ENCODE data around the gene PRDX3.
"Not testable (repeated sequence)": the region's sequence is repeated elsewhere in the genome, so short reads cannot be mapped to it uniquely, and the experiment has no call there.

Gene PRDX3

DNA sequence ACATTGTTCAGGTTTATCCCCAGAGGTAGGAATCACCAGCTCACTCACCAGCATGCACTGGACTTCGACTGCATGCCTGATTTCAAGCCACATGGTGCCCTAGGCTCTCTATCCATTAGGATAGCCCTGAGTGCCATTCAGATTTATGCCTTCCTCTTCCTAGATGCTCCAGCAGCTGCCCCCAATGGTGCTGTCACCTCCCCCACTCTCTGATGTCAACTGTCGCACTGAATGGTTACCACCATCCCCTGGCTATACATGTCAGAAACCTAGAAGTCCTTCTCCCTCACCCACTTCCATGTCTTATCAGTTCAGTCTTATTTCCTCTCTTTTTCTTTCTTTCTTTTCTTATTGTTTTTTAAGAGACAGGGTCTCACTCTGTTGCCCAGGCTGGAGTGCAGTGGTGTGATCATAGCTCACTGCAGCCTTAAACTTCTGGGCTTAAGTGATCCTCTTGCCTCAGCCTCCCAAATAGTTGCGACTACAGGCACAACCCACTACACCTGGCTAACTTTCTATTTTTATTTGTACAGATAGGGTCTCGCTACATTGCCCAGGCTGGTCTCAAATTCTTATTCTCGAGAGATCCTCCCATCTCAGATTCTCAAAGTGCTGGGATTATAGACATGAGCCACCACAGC, 16.0 kb downstream of the PRDX3 start:
- no peak for DNase-seq

DNA sequence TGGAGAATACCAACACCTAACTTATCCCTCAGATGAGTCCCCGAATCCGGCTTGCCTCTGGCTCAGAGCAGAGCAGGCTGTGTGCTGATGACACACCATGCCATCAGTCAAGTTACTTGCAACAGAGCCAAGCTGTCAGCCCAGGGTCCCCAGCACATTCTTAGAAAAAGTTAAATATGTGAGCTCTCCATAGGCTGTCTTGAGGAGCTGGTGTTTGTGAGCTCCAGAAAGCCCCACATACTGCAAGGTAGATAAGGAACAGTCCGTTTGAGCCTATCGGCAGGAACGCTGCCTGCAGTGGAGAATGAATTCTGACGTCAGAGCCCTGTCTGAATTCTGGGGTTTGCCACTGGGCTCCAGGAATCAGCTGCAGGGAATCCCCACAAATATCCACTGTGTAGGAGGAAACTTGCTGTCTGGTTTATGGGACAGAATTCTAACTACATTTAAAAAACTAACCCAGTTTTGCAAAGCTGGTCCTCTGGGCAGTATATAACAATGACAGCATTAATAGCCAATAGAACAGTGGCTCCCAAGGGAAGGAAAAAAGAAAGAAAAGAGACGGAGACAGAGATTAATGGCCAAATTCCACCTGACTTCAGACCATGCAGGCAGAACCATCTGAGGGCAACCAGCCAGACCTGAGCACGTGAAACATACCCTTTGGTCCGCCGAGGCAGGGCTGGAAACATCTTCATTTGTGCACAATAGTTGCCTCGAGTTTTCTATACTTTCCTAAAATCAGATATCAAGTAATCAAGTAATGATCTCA, 16.7 kb downstream of the PRDX3 start:
- no peak for DNase-seq

GRCh38 chr10:119159332-119159731, 19.3 kb downstream of the PRDX3 start:
- DNase-seq = no peak

DNA sequence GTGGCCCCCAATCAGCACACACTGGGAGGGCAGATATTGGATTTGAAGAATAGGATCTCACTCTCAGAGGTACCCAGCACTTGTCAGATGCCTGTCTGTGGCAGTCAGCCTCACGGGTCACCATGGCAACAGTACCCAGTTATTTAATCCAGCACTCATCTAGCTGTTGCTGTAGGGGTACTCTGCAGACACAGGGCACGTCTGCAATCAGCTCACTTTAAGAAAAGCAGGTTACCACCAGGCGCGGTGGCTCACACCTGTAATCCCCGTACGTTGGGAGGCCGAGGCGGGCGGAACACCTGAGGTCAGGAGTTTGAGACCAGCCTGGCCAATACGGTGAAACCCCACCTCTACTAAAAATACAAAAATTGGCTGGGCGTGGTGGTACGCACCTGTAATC, 25.0 kb downstream of the PRDX3 start:
- DNase-seq = no peak

- no peak for DNase-seq
Measured at GRCh38 chr10:119153041-119153440, 25.6 kb downstream of the PRDX3 start.

- DNase-seq = not testable (repeated sequence)
Measured at GRCh38 chr10:119151601-119152000, 27.0 kb downstream of the PRDX3 start.

- no peak for DNase-seq
Measured at GRCh38 chr10:119149729-119150128, 28.9 kb downstream of the PRDX3 start.

GRCh38 chr10:119149157-119149556, 29.5 kb downstream of the PRDX3 start:
- DNase-seq = no peak

DNA sequence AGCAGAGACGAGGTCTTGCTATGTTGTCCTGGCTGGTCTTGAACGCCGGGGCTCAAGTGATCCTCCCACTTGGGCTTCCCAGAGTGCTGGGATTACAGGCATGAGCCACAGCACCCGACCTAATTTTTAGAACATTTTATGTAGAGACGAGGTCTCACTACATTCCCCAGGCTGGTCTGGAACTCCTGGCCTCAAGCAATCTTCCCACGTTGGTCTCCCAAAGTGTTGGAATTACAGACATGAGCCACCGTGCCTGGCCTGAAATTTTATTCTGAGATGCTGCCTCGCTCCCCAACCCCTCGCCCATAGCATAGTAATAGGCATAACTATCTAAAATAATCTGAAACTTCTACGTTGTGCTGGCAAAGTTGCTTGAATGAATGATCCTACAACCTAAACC, 35.0 kb downstream of the PRDX3 start:
- DNase-seq = no peak

DNA sequence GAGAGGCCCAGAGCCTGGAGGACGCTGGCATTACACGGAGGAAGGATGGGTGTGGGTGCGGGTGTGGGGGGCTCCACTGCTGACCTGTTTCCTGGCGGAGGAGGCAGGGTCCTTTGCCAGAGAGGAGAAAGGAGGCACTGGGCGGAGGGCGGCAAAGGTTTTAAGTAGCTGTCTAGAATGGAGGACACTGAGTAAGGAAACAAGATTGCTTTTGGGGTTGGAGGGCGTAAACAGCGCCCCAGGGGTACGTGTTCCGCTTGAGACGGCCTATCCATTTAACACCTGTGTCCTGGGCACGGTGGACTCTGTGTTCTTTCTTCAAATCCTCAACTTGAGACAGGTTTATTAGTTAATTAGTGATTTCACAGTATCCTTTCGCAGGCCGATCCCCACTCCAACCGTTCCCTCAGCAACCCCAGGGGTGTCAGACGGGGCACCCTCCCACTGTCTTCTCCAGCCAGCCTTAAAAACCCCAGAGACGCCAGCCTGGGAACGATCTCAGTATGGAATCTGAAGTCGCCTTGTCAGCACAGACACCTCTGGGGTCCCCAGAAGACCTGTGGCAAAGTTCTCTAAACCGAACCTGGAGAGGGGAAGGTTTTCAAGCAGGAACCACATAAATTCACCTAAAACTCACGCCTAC, 37.9 kb downstream of the PRDX3 start:
- no peak for DNase-seq

DNA sequence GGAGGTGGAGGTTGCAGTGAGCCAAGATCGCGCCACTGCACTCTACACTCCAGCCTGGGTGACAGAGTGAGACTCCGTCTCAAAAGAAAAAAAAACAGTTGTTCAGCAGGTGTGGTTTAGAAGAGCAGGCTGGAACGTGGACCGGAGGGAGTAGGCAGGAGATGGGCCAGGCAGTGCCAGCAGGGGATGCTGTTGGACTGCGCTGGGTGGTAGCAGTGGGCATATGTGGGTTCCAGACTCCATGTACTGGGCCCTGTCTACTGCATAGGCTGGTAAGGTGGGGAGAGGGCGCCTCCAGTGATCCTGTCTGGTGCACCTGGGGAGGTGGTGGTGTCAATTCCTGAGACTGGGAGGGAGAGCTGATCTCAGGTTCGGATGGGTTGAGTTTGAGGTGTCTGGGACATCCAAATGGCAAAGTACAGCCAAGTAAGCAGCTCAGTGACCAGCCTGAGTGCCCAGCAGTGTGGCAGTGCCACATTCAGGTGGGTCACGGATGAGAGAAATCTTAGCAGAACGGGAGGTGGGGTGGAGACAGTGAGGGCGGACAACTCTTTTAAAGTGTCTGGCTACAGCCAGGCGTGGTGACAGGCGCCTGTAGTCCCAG, 39.0 kb downstream of the PRDX3 start:
- peak in 4 of 5 experiments; percentile 12 to 69 (median 24) for DNase-seq

DNA sequence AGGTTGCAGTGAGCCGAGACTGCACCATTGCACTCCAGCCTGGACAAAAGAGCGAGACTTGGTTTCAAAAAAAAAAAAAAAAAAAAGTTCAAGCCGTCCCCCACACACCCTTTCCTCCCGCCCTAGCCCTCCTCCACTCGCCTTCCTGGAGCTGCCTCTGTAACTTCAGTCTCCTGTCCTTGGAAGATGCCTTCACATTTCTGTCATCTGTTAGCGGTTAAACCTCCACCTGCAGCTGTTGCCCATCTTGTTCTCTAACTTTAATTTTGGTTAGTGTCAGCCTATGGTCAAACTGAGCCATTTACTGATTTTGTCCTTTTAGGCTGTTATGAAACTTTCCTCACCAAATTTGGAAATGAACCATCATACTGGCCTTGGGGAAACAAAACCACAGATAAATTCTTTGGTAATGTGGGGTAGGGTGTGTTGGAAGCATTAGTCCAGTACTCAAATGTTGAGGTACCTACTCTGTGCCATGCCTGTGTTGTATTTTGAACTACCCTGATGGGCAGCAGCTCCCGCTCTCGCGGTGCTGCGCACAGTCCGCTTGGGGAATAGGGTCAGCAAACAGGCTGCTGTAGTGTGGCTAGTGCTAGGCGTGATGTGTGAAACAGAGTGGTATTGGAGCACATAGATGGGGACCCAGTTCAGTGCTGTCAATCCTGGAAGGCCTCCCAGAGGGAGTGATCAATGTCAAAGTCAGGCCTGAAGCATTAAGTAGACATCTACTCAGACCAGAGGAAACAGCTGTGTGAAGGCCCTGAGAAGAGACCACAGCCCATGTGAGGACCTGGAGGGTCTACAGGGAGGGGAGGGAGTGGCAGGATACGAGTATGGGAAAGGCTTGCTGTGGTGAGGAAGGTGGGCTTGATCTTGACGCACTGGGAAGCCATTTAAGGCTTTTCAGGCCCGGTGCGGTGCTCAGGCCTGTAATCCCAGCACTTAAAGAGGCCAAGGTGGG, 40.0 kb downstream of the PRDX3 start:
- no peak for DNase-seq

- not testable (repeated sequence) for DNase-seq
Measured at GRCh38 chr10:119137878-119138277, 40.7 kb downstream of the PRDX3 start.

GRCh38 chr10:119136084-119136483, 42.5 kb downstream of the PRDX3 start:
- no peak for DNase-seq

- peak in 1 of 5 experiments; percentile 83 for DNase-seq
Measured at GRCh38 chr10:119135513-119135881, 43.1 kb downstream of the PRDX3 start.

GRCh38 chr10:119133949-119134348, 44.7 kb downstream of the PRDX3 start:
- DNase-seq = peak in 1 of 5 experiments; percentile 68

GRCh38 chr10:119132521-119133345, 45.9 kb downstream of the PRDX3 start:
- DNase-seq = no peak

- DNase-seq = peak in 2 of 5 experiments; percentile 10 to 97
Measured at GRCh38 chr10:119131512-119132240, 46.9 kb downstream of the PRDX3 start.

- peak in 1 of 5 experiments; percentile 71 for DNase-seq
Measured at GRCh38 chr10:119129721-119130120, 48.9 kb downstream of the PRDX3 start.

DNA sequence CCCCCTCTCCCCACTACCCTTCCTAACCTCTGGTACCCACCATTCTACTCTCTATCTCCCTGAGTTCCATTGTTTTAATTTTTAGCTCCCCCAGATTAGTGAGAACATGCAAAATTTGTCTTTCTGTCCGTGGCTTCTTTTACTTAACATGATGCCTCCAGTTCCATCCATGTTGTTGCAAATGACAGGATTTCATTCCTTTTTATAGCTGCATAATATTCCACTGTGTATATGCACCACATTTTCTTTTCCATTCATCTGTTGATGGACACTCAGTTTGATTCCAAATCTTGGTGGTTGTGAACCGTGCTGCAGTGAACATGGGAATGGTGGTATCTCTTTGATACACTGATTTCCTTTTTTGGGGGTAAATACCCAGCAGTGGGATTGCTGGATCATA, 52.7 kb downstream of the PRDX3 start:
- DNase-seq = no peak

DNA sequence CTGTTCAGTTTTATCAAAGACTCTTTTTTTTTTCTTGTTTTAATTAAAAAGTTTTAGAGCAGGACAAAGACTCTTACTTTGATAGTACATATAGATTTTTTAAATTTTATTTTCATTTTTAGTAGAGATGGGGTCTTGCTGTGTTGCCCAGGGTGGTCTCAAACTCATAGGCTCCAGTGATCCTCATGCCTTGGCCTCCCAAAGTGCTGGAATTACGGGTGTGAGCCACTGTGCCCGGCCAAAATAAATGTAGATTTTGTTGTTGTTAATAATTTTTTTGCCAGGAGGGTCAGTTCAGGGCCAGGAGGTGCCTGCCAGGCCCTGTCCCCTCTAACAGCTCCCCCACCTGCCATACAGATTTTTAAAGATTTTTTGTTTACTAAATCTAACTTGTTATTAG, 57.7 kb downstream of the PRDX3 start:
- DNase-seq = no peak
